Measurements from ENCODE around the gene CDYL2. TPM values are rescaled to one million over a fixed set of nuclear protein-coding genes. Genes with fewer than 3 reads are reported as not detected.

The CDYL2 gene
- polyA plus RNA-seq, 1 donor from 2014 or later, result 2.6 TPM

DNA sequence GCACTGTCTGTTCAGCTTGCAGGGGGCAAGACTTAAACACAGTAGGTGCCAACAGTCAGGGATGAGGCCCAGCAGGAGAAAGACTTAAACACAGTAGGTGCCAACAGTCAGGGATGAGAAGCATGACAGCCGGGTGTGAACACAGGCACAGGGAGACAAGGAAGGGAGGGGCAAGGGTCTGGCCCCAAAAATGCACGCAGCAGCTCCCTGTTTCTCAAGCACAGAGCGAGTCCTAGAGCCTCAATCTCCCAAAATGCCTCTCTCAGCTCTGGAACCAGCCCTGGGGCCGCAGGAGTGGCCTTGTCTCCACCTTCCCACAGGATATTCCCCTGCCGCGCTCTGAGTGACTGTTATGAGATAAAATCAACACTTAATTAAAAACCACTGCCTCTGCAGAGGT, 197.2 kb downstream of the CDYL2 start:
- no peak overlapping the region for H3K27ac ChIP-seq (ENCODE audit: low read length)
- no peak overlapping the region for H3K4me2 ChIP-seq (ENCODE audit: low read length)
- no peaks in the 10 kb centered on the region for H3K27me3 ChIP-seq (ENCODE audit: insufficient read depth, low read depth, low read length)
- H3F3A ChIP-seq (ENCODE audit: insufficient read depth, low read length, poor library complexity, severe bottlenecking), result no peaks in the 10 kb centered on the region
- H3K9ac ChIP-seq (ENCODE audit: low read length), result no peak overlapping the region
- TF ChIP-seq SMC3 (conservative IDR thresholded peaks at IDR 0.05; ENCODE audit: poor library complexity), result no peak
- TF ChIP-seq MXI1 (conservative IDR thresholded peaks at IDR 0.05; ENCODE audit: poor library complexity, severe bottlenecking), result no peak
- TF ChIP-seq, protein P1, sequence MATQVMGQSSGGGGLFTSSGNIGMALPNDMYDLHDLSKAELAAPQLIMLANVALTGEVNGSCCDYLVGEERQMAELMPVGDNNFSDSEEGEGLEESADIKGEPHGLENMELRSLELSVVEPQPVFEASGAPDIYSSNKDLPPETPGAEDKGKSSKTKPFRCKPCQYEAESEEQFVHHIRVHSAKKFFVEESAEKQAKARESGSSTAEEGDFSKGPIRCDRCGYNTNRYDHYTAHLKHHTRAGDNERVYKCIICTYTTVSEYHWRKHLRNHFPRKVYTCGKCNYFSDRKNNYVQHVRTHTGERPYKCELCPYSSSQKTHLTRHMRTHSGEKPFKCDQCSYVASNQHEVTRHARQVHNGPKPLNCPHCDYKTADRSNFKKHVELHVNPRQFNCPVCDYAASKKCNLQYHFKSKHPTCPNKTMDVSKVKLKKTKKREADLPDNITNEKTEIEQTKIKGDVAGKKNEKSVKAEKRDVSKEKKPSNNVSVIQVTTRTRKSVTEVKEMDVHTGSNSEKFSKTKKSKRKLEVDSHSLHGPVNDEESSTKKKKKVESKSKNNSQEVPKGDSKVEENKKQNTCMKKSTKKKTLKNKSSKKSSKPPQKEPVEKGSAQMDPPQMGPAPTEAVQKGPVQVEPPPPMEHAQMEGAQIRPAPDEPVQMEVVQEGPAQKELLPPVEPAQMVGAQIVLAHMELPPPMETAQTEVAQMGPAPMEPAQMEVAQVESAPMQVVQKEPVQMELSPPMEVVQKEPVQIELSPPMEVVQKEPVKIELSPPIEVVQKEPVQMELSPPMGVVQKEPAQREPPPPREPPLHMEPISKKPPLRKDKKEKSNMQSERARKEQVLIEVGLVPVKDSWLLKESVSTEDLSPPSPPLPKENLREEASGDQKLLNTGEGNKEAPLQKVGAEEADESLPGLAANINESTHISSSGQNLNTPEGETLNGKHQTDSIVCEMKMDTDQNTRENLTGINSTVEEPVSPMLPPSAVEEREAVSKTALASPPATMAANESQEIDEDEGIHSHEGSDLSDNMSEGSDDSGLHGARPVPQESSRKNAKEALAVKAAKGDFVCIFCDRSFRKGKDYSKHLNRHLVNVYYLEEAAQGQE (IDR thresholded peaks at IDR 0.05; ENCODE audit: borderline replicate concordance), result no peak
- TF ChIP-seq POLR2AphosphoS5 (IDR thresholded peaks at IDR 0.05), result no peak
- TF ChIP-seq RAD21 (conservative IDR thresholded peaks at IDR 0.05), result no peak
- TF ChIP-seq EP300 (conservative IDR thresholded peaks at IDR 0.05; ENCODE audit: poor library complexity, severe bottlenecking), result no peak
- no peak for TF ChIP-seq EZH2 (IDR thresholded peaks at IDR 0.05; ENCODE audit: borderline replicate concordance, insufficient read depth, low read length, poor library complexity, severe bottlenecking)
- TF ChIP-seq, protein P2, sequence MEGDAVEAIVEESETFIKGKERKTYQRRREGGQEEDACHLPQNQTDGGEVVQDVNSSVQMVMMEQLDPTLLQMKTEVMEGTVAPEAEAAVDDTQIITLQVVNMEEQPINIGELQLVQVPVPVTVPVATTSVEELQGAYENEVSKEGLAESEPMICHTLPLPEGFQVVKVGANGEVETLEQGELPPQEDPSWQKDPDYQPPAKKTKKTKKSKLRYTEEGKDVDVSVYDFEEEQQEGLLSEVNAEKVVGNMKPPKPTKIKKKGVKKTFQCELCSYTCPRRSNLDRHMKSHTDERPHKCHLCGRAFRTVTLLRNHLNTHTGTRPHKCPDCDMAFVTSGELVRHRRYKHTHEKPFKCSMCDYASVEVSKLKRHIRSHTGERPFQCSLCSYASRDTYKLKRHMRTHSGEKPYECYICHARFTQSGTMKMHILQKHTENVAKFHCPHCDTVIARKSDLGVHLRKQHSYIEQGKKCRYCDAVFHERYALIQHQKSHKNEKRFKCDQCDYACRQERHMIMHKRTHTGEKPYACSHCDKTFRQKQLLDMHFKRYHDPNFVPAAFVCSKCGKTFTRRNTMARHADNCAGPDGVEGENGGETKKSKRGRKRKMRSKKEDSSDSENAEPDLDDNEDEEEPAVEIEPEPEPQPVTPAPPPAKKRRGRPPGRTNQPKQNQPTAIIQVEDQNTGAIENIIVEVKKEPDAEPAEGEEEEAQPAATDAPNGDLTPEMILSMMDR (IDR thresholded peaks at IDR 0.05; ENCODE audit: poor library complexity, severe bottlenecking), result no peak
- no peak for TF ChIP-seq TAF1 (IDR thresholded peaks at IDR 0.05; ENCODE audit: low read depth)
- H4K20me1 ChIP-seq (ENCODE audit: insufficient read depth), result no peaks in the 10 kb centered on the region
- no peaks in the 10 kb centered on the region for H3K79me2 ChIP-seq (replicated peaks; ENCODE audit: insufficient read depth, low read length)
- H3K36me3 ChIP-seq (ENCODE audit: insufficient read depth, low read length), result peaks cover 3% of the 10 kb centered on the region
- no peaks in the 10 kb centered on the region for H3K9me3 ChIP-seq (ENCODE audit: low read length)
- H3K9me2 ChIP-seq (ENCODE audit: insufficient read depth, low read length), result no peaks in the 10 kb centered on the region
- H2AFZ ChIP-seq (ENCODE audit: low read depth, low read length), result no peak overlapping the region
- H3K4me3 ChIP-seq (ENCODE audit: low read length), result no peak overlapping the region

DNA sequence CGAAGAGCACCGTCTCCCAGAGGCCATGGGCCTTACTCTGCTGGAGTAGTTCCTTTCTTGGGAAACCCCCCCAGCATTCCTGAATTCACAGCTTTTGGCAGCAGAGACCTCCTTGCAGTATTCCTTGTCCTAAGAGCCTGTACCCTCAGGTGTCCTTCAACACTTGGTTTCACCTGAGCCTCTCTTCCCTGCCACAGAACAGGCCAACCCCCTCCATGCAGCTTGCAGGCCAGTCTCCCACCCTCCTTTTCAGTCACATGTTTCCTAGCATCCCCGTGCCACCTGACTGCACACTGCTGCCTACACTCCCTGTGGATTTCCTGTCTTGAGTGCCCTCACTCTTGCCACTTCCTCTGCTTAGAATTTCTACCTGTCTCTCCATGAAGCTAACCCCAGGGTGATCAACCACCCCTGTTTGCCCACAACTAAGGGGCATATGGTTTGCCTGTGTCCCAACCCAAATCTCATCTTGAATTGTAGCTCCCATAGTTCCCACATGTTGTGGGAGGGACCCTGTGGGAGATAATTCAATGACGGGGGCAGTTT, 198.1 kb downstream of the CDYL2 start:
- Histone ChIP-seq H3K36me3 (ENCODE audit: insufficient read depth, low read length) (peaks cover 3% of the 10 kb centered on the region), H3K9ac (ENCODE audit: low read length) (no peak overlapping the region), H3K27ac (ENCODE audit: low read length) (no peak overlapping the region), H3K9me3 (ENCODE audit: low read length) (no peaks in the 10 kb centered on the region), H3K4me2 (ENCODE audit: low read length) (no peak overlapping the region), H3K79me2 (replicated peaks; ENCODE audit: insufficient read depth, low read length) (no peaks in the 10 kb centered on the region), H4K20me1 (ENCODE audit: insufficient read depth) (no peaks in the 10 kb centered on the region), H3K9me2 (ENCODE audit: insufficient read depth, low read length) (no peaks in the 10 kb centered on the region), H3K27me3 (ENCODE audit: insufficient read depth, low read depth, low read length) (no peaks in the 10 kb centered on the region), H3K4me3 (ENCODE audit: low read length) (no peak overlapping the region), H3F3A (ENCODE audit: insufficient read depth, low read length, poor library complexity, severe bottlenecking) (no peaks in the 10 kb centered on the region), H2AFZ (ENCODE audit: low read depth, low read length) (no peak overlapping the region)
- TF ChIP-seq TAF1 (IDR thresholded peaks at IDR 0.05; ENCODE audit: low read depth) (no peak), EP300 (conservative IDR thresholded peaks at IDR 0.05; ENCODE audit: poor library complexity, severe bottlenecking) (no peak), RAD21 (conservative IDR thresholded peaks at IDR 0.05) (no peak)
